ENCODE measurements around the gene DPP10.

DPP10 gene

DNA sequence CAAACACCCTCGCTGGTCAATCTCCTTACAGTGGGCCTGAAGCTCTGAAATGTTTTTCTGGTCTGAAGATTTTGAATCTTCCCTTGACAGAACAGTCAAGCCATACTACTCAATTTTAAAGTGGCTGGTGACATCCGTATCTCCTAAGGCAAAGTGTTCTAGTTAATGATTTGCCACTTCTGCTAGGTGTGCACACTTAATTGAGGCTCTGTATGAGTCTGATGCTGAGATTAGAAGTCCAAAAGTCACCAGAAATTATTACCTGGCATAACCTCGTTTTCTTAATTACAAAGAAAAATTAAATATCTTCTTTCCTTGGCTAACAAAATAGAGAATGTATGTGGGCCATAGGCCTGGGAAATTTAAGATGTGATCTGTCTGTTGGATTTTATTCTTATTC is 104.1 kb downstream of the DPP10 start:
- no peak overlapping the region for H3K27ac ChIP-seq (ENCODE audit: low read depth, low read length)
- no peak overlapping the region for H2BK5ac ChIP-seq (ENCODE audit: low read length)
- H4K5ac ChIP-seq (ENCODE audit: low read length), result no peak overlapping the region
- peaks cover 2% of the 10 kb centered on the region for H3K4me1 ChIP-seq (ENCODE audit: control insufficient read depth, low read depth, low read length)
- H3K4me2 ChIP-seq (ENCODE audit: low read length), result no peak overlapping the region
- no peak overlapping the region for H3K4me3 ChIP-seq (ENCODE audit: low read length)
- H3K18ac ChIP-seq (ENCODE audit: low read length), result no peak overlapping the region
- no peak overlapping the region for H4K8ac ChIP-seq (ENCODE audit: low read depth, low read length)
- no peak overlapping the region for H3K56ac ChIP-seq (ENCODE audit: low read length)
- H2AK5ac ChIP-seq (ENCODE audit: low read length), result no peak overlapping the region
- no peak overlapping the region for H3K23ac ChIP-seq (ENCODE audit: low read length)
- H3K79me2 ChIP-seq (ENCODE audit: control insufficient read depth, insufficient read depth, low read length), result no peaks in the 10 kb centered on the region
- no peaks in the 10 kb centered on the region for H3K27me3 ChIP-seq (ENCODE audit: insufficient read depth, low read length, poor library complexity)
- H3K9ac ChIP-seq (ENCODE audit: low read length), result no peak overlapping the region
- no peaks in the 10 kb centered on the region for H3K36me3 ChIP-seq (ENCODE audit: control insufficient read depth, insufficient read depth, low read length)
- no CpG with 5 or more reads among the region's 3 CpGs for WGBS (ENCODE audit: extremely low coverage, insufficient coverage, low lambda C conversion rate)
- no peaks in the 10 kb centered on the region for H3K79me1 ChIP-seq (ENCODE audit: low read length)
- no peak overlapping the region for H3K4ac ChIP-seq (ENCODE audit: low read depth, low read length)
- H2BK120ac ChIP-seq (ENCODE audit: low read depth, low read length), result no peak overlapping the region
- no peak overlapping the region for H2BK15ac ChIP-seq (replicated peaks; ENCODE audit: low read depth)
- no peak for DNase-seq

DNA sequence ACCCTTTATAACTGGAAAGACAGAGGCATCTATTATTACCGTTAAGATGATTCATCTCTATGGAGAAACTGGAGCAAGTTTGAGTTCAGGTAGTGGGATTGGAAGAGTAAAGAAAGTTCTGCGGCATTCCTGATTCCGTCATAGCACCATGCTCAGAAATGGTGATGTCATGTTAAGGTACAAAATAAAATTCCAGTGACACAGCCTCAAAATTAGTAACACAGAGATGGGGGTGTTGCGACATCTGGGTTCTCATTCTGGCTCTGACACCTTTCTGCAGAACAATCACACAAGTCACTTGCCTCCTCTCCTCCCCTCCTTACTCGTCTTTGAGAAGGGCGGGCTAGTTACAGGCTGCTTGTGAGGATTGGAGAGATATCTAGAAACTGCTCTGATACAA is 105.7 kb downstream of the DPP10 start:
- no peak overlapping the region for H3K4me3 ChIP-seq (ENCODE audit: low read length)
- no peak overlapping the region for H3K23ac ChIP-seq (ENCODE audit: low read length)
- no peak overlapping the region for H2AK5ac ChIP-seq (ENCODE audit: low read length)
- H3K18ac ChIP-seq (ENCODE audit: low read length), result no peak overlapping the region
- H3K27ac ChIP-seq (ENCODE audit: low read depth, low read length), result no peak overlapping the region
- no peak overlapping the region for H2BK120ac ChIP-seq (ENCODE audit: low read depth, low read length)
- no peak overlapping the region for H4K5ac ChIP-seq (ENCODE audit: low read length)
- peaks cover under 1% of the 10 kb centered on the region for H3K4me1 ChIP-seq (ENCODE audit: control insufficient read depth, low read depth, low read length)
- H4K8ac ChIP-seq (ENCODE audit: low read depth, low read length), result no peak overlapping the region
- H3K4ac ChIP-seq (ENCODE audit: low read depth, low read length), result no peak overlapping the region
- no peak overlapping the region for H3K4me2 ChIP-seq (ENCODE audit: low read length)
- WGBS (ENCODE audit: extremely low coverage, insufficient coverage, low lambda C conversion rate), result no CpG with 5 or more reads among the region's 6 CpGs
- H2BK5ac ChIP-seq (ENCODE audit: low read length), result no peak overlapping the region
- no peak overlapping the region for H2BK15ac ChIP-seq (replicated peaks; ENCODE audit: low read depth)
- H3K56ac ChIP-seq (ENCODE audit: low read length), result no peak overlapping the region
- H3K79me1 ChIP-seq (ENCODE audit: low read length), result no peaks in the 10 kb centered on the region
- DNase-seq, result no peak
- no peak overlapping the region for H3K9ac ChIP-seq (ENCODE audit: low read length)
- H3K27me3 ChIP-seq (ENCODE audit: insufficient read depth, low read length, poor library complexity), result no peaks in the 10 kb centered on the region
- no peaks in the 10 kb centered on the region for H3K79me2 ChIP-seq (ENCODE audit: control insufficient read depth, insufficient read depth, low read length)
- no peaks in the 10 kb centered on the region for H3K36me3 ChIP-seq (ENCODE audit: control insufficient read depth, insufficient read depth, low read length)

DNA sequence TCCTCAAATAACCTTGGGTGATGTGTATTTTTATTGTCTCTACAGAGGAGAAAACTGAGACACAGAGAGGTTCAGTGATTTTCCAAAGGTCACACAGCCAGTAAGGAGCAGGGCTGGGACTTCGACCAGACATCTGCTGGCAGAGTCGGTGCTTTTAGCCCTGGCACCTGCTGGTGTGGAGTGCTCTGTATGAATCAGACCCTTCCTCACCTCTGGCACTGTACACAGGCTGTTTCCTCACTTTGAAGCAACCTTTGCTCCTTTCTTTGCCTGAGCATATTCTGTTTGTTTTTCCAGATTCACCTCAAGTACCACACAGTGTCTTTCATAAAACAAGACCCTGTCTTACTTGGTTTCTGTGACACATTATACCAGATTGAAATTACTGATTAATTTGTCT is 107.9 kb downstream of the DPP10 start:
- DNase-seq, result no peak
- Histone ChIP-seq H3K36me3 (ENCODE audit: control insufficient read depth, insufficient read depth, low read length) (no peaks in the 10 kb centered on the region), H3K79me2 (ENCODE audit: control insufficient read depth, insufficient read depth, low read length) (no peaks in the 10 kb centered on the region), H3K4ac (ENCODE audit: low read depth, low read length) (no peak overlapping the region), H2AK5ac (ENCODE audit: low read length) (no peak overlapping the region), H3K27me3 (ENCODE audit: insufficient read depth, low read length, poor library complexity) (no peaks in the 10 kb centered on the region), H3K4me2 (ENCODE audit: low read length) (no peak overlapping the region), H4K8ac (ENCODE audit: low read depth, low read length) (no peak overlapping the region), H3K27ac (ENCODE audit: low read depth, low read length) (no peak overlapping the region), H3K79me1 (ENCODE audit: low read length) (no peaks in the 10 kb centered on the region), H3K18ac (ENCODE audit: low read length) (no peak overlapping the region), H2BK120ac (ENCODE audit: low read depth, low read length) (no peak overlapping the region), H3K9ac (ENCODE audit: low read length) (no peak overlapping the region), H3K4me3 (ENCODE audit: low read length) (no peak overlapping the region), H3K56ac (ENCODE audit: low read length) (no peak overlapping the region), H2BK5ac (ENCODE audit: low read length) (no peak overlapping the region), H3K23ac (ENCODE audit: low read length) (no peak overlapping the region), H4K5ac (ENCODE audit: low read length) (no peak overlapping the region), H2BK15ac (replicated peaks; ENCODE audit: low read depth) (no peak overlapping the region), H3K4me1 (ENCODE audit: control insufficient read depth, low read depth, low read length) (no peaks in the 10 kb centered on the region)
- no CpG with 5 or more reads among the region's 2 CpGs for WGBS (ENCODE audit: extremely low coverage, insufficient coverage, low lambda C conversion rate)

DNA sequence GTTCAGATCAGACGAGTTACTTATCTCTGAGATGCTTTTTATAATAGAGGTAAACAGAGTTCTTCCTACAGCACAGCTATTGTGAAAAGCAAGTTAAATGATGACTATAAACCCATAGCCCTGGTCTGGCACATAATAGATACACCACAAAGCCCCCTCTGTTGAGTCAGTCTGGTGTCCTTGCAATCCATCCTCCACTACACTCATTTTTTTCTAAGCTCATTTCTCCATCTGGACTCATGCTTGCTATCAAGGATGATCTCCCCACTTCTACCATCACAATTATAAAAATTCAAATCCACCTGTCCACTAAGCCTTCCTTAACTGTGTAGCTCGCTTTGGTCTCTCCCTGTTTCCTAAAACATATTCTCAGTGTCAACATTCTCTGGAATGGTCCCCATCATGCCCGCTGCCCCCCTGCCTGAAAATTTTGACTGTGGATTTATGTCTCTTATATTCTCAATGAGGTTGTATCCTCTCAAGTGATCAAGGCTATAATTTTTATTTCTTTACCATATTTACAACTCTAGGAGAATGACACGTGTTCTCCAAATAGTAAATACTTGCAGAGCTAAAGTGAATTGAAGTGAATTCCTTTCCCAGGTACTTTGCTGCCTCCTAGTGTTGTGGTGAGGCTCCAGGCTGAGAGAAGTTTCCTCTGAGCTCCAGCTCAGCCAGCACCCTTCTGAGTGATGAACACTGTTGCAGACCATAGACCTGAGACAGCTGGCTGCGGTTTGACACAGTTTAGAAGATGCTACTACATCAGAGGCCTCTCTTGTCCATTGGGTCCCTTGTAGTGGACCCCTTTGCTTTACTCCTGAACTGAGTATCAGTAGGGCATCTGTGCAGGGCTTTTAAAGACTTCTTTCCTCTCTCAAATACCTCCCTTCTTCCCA is 108.7 kb downstream of the DPP10 start:
- no peak overlapping the region for H3K56ac ChIP-seq (ENCODE audit: low read length)
- no peak overlapping the region for H3K18ac ChIP-seq (ENCODE audit: low read length)
- H2BK15ac ChIP-seq (replicated peaks; ENCODE audit: low read depth), result no peak overlapping the region
- H2BK120ac ChIP-seq (ENCODE audit: low read depth, low read length), result no peak overlapping the region
- no peaks in the 10 kb centered on the region for H3K27me3 ChIP-seq (ENCODE audit: insufficient read depth, low read length, poor library complexity)
- H3K4me2 ChIP-seq (ENCODE audit: low read length), result no peak overlapping the region
- peak; percentile 77 for DNase-seq
- H4K5ac ChIP-seq (ENCODE audit: low read length), result no peak overlapping the region
- H2BK5ac ChIP-seq (ENCODE audit: low read length), result no peak overlapping the region
- H3K9ac ChIP-seq (ENCODE audit: low read length), result no peak overlapping the region
- no CpG with 5 or more reads among the region's 5 CpGs for WGBS (ENCODE audit: extremely low coverage, insufficient coverage, low lambda C conversion rate)
- no peak overlapping the region for H3K4me3 ChIP-seq (ENCODE audit: low read length)
- no peak overlapping the region for H3K27ac ChIP-seq (ENCODE audit: low read depth, low read length)
- H3K36me3 ChIP-seq (ENCODE audit: control insufficient read depth, insufficient read depth, low read length), result no peaks in the 10 kb centered on the region
- H3K23ac ChIP-seq (ENCODE audit: low read length), result no peak overlapping the region
- H3K79me1 ChIP-seq (ENCODE audit: low read length), result no peaks in the 10 kb centered on the region
- H3K79me2 ChIP-seq (ENCODE audit: control insufficient read depth, insufficient read depth, low read length), result no peaks in the 10 kb centered on the region
- H3K4me1 ChIP-seq (ENCODE audit: control insufficient read depth, low read depth, low read length), result no peaks in the 10 kb centered on the region
- no peak overlapping the region for H2AK5ac ChIP-seq (ENCODE audit: low read length)
- H3K4ac ChIP-seq (ENCODE audit: low read depth, low read length), result no peak overlapping the region
- H4K8ac ChIP-seq (ENCODE audit: low read depth, low read length), result no peak overlapping the region

DNA sequence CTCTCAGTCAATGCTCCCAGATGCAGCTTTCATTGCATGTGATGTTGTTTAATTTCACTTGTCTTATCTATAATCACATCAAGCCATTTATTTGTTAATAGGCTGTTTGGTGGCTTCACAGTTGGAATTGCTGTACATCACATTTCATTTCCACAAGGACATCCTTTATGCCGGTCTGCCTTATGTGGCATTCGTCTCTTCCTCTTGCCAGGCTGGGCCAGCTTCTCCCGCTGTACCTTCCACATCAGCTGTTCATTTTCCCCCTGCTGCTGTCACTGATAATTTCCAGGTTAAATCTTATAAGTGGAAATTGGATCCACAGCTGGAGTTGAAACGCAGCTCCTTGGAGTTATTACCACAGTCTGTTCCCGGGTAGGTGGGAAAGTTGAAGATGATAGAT is 110.6 kb downstream of the DPP10 start:
- H3K36me3 ChIP-seq (ENCODE audit: control insufficient read depth, insufficient read depth, low read length), result no peaks in the 10 kb centered on the region
- H3K56ac ChIP-seq (ENCODE audit: low read length), result no peak overlapping the region
- no peaks in the 10 kb centered on the region for H3K79me2 ChIP-seq (ENCODE audit: control insufficient read depth, insufficient read depth, low read length)
- no peak for DNase-seq
- H3K4me2 ChIP-seq (ENCODE audit: low read length), result no peak overlapping the region
- H3K27me3 ChIP-seq (ENCODE audit: insufficient read depth, low read length, poor library complexity), result no peaks in the 10 kb centered on the region
- no peak overlapping the region for H4K8ac ChIP-seq (ENCODE audit: low read depth, low read length)
- H3K79me1 ChIP-seq (ENCODE audit: low read length), result no peaks in the 10 kb centered on the region
- H3K4me1 ChIP-seq (ENCODE audit: control insufficient read depth, low read depth, low read length), result no peaks in the 10 kb centered on the region
- no peak overlapping the region for H3K23ac ChIP-seq (ENCODE audit: low read length)
- no peak overlapping the region for H3K4ac ChIP-seq (ENCODE audit: low read depth, low read length)
- no peak overlapping the region for H3K4me3 ChIP-seq (ENCODE audit: low read length)
- no peak overlapping the region for H2BK120ac ChIP-seq (ENCODE audit: low read depth, low read length)
- H4K5ac ChIP-seq (ENCODE audit: low read length), result no peak overlapping the region
- no peak overlapping the region for H3K27ac ChIP-seq (ENCODE audit: low read depth, low read length)
- no peak overlapping the region for H3K9ac ChIP-seq (ENCODE audit: low read length)
- H2AK5ac ChIP-seq (ENCODE audit: low read length), result no peak overlapping the region
- H3K18ac ChIP-seq (ENCODE audit: low read length), result no peak overlapping the region
- no peak overlapping the region for H2BK15ac ChIP-seq (replicated peaks; ENCODE audit: low read depth)
- WGBS (ENCODE audit: extremely low coverage, insufficient coverage, low lambda C conversion rate), result no CpG with 5 or more reads among the region's 5 CpGs
- H2BK5ac ChIP-seq (ENCODE audit: low read length), result no peak overlapping the region

DNA sequence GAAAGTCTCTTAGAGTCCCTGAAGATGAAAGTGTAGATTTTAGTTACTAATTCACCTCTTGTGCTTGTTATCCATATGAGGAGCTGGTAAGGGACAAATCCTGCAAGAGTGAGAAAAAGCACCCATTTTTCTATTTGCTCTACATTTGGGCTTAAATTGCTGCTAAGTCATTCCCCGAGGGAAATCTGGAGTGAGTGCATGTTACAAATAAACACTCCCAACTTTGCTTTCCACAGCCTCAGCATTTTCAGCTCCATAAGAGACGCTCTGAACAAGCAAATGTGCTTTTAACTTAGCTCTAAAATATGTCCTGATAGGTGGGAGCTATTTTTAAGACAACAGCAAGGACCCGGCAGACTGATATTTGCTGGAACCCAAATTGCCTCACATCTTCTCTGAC is 126.7 kb downstream of the DPP10 start:
- Histone ChIP-seq H4K8ac (ENCODE audit: low read depth, low read length) (no peak overlapping the region), H2AK5ac (ENCODE audit: low read length) (no peak overlapping the region), H3K27me3 (ENCODE audit: insufficient read depth, low read length, poor library complexity) (no peaks in the 10 kb centered on the region), H3K4me2 (ENCODE audit: low read length) (no peak overlapping the region), H3K79me2 (ENCODE audit: control insufficient read depth, insufficient read depth, low read length) (no peaks in the 10 kb centered on the region), H2BK15ac (replicated peaks; ENCODE audit: low read depth) (no peak overlapping the region), H3K36me3 (ENCODE audit: control insufficient read depth, insufficient read depth, low read length) (no peaks in the 10 kb centered on the region), H3K9ac (ENCODE audit: low read length) (no peak overlapping the region), H3K27ac (ENCODE audit: low read depth, low read length) (no peak overlapping the region), H3K4me1 (ENCODE audit: control insufficient read depth, low read depth, low read length) (no peaks in the 10 kb centered on the region), H3K79me1 (ENCODE audit: low read length) (no peaks in the 10 kb centered on the region), H3K4me3 (ENCODE audit: low read length) (no peak overlapping the region), H4K5ac (ENCODE audit: low read length) (no peak overlapping the region), H3K56ac (ENCODE audit: low read length) (no peak overlapping the region), H3K23ac (ENCODE audit: low read length) (no peak overlapping the region), H3K4ac (ENCODE audit: low read depth, low read length) (no peak overlapping the region), H3K18ac (ENCODE audit: low read length) (no peak overlapping the region), H2BK120ac (ENCODE audit: low read depth, low read length) (no peak overlapping the region), H2BK5ac (ENCODE audit: low read length) (no peak overlapping the region)
- DNase-seq, result no peak
- no CpG with 5 or more reads among the region's 3 CpGs for WGBS (ENCODE audit: extremely low coverage, insufficient coverage, low lambda C conversion rate)

Measured in mesendoderm (in vitro differentiated cells).